ENCODE results near the gene NCAN. TPM values are rescaled to one million over a fixed set of nuclear protein-coding genes. Genes with fewer than 3 reads are reported as not detected.

Gene NCAN
- total and polyA plus RNA-seq, 2 of the 13 experiments (the other 11 are each of a cell fraction or from before 2014, with no cell fraction given), result not detected

DNA sequence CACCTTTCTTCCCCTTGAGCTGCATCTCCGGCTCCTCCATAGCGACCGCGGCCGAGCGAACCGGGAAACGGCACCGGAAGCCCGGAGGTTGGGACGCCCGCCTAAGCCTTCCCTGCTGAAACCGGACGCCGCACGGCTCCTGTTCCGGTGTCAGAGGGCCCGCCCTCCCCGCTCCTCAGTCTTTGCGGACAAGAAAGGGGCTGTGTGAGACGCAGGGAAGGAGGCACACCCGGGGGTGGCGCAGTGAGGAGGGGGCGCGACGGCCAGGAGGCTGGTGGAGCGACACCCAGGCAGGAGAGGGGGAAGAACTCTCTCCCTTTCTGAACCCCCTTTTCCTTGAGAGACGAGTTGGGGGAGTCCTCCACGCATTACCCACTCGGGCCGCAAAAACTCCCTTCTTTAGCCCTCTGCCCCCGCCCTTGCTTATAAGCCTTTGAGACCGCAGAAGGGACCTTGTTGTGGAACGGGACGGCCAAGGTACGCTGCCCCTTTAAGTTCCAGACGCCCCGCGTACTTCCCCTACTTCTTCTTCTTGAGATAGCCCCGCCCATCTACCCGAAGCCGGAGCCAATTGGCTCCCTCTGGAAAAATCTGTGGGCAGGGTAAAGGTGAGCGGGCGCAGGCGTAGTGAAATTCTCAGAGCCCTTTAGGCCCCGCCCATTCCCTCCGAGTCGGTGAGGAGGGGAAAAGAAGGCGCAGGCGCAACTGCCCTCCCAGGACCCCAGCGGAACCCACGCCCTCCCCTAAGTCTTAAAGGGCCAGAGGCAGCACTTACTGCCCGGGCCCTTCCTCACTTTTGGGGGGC is 19.5 kb upstream of the NCAN start, which contains the start of the genes BORCS8 and RFXANK (continued):
- TF ChIP-seq ZSCAN12 (CRISPR knock-in tag; IDR thresholded peaks at IDR 0.05) (no peak), ZNF746 (CRISPR knock-in tag; IDR thresholded peaks at IDR 0.05) (peak; percentile 62), PATZ1 (CRISPR knock-in tag; IDR thresholded peaks at IDR 0.05) (peak; percentile 69), ZNF607 (CRISPR knock-in tag; IDR thresholded peaks at IDR 0.05; ENCODE audit: borderline replicate concordance) (peak; percentile 71), ZNF570 (CRISPR knock-in tag; IDR thresholded peaks at IDR 0.05; ENCODE audit: borderline replicate concordance) (no peak), ZNF431 (CRISPR knock-in tag; IDR thresholded peaks at IDR 0.05; ENCODE audit: borderline replicate concordance, low read depth) (no peak), ZBTB8A (CRISPR knock-in tag; IDR thresholded peaks at IDR 0.05; ENCODE audit: borderline replicate concordance, low read depth) (0 out of 2 replicates have a peak, but pooled peaks have one; percentile 47), ZSCAN9 (CRISPR knock-in tag; IDR thresholded peaks at IDR 0.05; ENCODE audit: borderline replicate concordance) (0 out of 2 replicates have a peak, but pooled peaks have one; percentile 13), SIX1 (CRISPR knock-in tag; IDR thresholded peaks at IDR 0.05; ENCODE audit: borderline replicate concordance) (no peak), RFXAP (CRISPR knock-in tag; IDR thresholded peaks at IDR 0.05; ENCODE audit: borderline replicate concordance) (no peak), PAX8 (CRISPR knock-in tag; IDR thresholded peaks at IDR 0.05; ENCODE audit: borderline replicate concordance) (no peak), HOXD1 (CRISPR knock-in tag; IDR thresholded peaks at IDR 0.05) (no peak), CSRNP1 (CRISPR knock-in tag; IDR thresholded peaks at IDR 0.05) (no peak; the same call in 1 of the 2 replicates), SPEN (CRISPR knock-in tag; IDR thresholded peaks at IDR 0.05; ENCODE audit: low read depth) (peak; percentile 92), ZNF784 (CRISPR knock-in tag; IDR thresholded peaks at IDR 0.05; ENCODE audit: borderline replicate concordance) (no peak; the same call in 1 of the 2 replicates), DPF2 (CRISPR knock-in tag; IDR thresholded peaks at IDR 0.05; ENCODE audit: borderline replicate concordance, low read depth) (no peak), ADNP (CRISPR knock-in tag; IDR thresholded peaks at IDR 0.05) (no peak), NR3C1 (CRISPR knock-in tag; IDR thresholded peaks at IDR 0.05) (no peak), ZNF33A (CRISPR knock-in tag; IDR thresholded peaks at IDR 0.05; ENCODE audit: borderline replicate concordance) (no peak), TBX3 (IDR thresholded peaks at IDR 0.05; ENCODE audit: borderline replicate concordance) (no peak)
- TF ChIP-seq, protein P1, sequence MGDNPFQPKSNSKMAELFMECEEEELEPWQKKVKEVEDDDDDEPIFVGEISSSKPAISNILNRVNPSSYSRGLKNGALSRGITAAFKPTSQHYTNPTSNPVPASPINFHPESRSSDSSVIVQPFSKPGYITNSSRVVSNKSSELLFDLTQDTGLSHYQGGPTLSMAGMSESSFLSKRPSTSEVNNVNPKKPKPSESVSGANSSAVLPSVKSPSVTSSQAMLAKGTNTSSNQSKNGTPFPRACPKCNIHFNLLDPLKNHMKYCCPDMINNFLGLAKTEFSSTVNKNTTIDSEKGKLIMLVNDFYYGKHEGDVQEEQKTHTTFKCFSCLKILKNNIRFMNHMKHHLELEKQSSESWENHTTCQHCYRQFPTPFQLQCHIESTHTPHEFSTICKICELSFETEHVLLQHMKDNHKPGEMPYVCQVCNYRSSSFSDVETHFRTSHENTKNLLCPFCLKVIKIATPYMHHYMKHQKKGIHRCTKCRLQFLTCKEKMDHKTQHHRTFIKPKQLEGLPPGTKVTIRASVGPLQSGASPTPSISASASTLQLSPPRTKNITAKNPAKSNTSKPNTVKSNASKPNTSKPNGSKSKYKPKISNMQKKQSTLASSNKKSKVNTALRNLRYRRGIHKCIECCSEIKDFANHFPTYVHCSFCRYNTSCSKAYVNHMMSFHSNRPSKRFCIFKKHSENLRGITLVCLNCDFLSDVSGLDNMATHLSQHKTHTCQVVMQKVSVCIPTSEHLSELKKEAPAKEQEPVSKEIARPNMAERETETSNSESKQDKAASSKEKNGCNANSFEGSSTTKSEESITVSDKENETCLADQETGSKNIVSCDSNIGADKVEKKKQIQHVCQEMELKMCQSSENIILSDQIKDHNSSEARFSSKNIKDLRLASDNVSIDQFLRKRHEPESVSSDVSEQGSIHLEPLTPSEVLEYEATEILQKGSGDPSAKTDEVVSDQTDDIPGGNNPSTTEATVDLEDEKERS (CRISPR knock-in tag; IDR thresholded peaks at IDR 0.05), result peak; percentile 61; the same call in 1 of the 2 replicates

All from HepG2 (cell line).